Activated CD4-positive, alpha-beta T cell treated with anti-CD3 and anti-CD28 coated beads, Interleukin-2, amount 10 ng/mL, durations not matched to agents 24 days and 14 days (primary cell): ENCODE data around the gene SLC31A2. TPM values are rescaled to one million over a fixed set of nuclear protein-coding genes. Genes with fewer than 3 reads are reported as not detected.
"Not testable (repeated sequence)": the region's sequence is repeated elsewhere in the genome, so short reads cannot be mapped to it uniquely, and the experiment has no call there.

Experiments
- DNase-seq: peaks from one replicate; pipeline ENCODE4 v3.0.0; 2022
- H3K27ac Mint-ChIP-seq: one replicate; pipeline ENCODE4 v1.8.0; 2022; ENCODE audit warnings: mild to moderate bottlenecking, mixed read lengths
- H3K27me3 Mint-ChIP-seq: one replicate; pipeline ENCODE4 v1.8.0; 2022; ENCODE audit warnings: mixed read lengths
- H3K36me3 Mint-ChIP-seq: one replicate; pipeline ENCODE4 v1.8.0; 2022; ENCODE audit warnings: low read depth, mild to moderate bottlenecking, mixed read lengths
- H3K4me1 Mint-ChIP-seq: one replicate; pipeline ENCODE4 v1.8.0; 2021; ENCODE audit warnings: mixed read lengths
- H3K4me3 Mint-ChIP-seq: one replicate; pipeline ENCODE4 v1.8.0; 2022; ENCODE audit warnings: mild to moderate bottlenecking, moderate library complexity, mixed read lengths
- H3K9me3 Mint-ChIP-seq: one replicate; pipeline ENCODE4 v1.8.0; 2021; ENCODE audit warnings: mixed read lengths
- intact Hi-C: fragments of 100-400 bp; cut with micrococcal nuclease; formaldehyde crosslinking; loops from one replicate; pipeline ENCODE4 v1.15.1; 2023
- total RNA-seq: library from RNA; stranded (reverse); gene quantifications from 2 replicates; pipeline ENCODE4 v1.2.3, GENCODE V29; 2022

The SLC31A2 gene, protein sequence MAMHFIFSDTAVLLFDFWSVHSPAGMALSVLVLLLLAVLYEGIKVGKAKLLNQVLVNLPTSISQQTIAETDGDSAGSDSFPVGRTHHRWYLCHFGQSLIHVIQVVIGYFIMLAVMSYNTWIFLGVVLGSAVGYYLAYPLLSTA
- total RNA-seq = 4.5 and 5.3 TPM in 2 replicates

DNA sequence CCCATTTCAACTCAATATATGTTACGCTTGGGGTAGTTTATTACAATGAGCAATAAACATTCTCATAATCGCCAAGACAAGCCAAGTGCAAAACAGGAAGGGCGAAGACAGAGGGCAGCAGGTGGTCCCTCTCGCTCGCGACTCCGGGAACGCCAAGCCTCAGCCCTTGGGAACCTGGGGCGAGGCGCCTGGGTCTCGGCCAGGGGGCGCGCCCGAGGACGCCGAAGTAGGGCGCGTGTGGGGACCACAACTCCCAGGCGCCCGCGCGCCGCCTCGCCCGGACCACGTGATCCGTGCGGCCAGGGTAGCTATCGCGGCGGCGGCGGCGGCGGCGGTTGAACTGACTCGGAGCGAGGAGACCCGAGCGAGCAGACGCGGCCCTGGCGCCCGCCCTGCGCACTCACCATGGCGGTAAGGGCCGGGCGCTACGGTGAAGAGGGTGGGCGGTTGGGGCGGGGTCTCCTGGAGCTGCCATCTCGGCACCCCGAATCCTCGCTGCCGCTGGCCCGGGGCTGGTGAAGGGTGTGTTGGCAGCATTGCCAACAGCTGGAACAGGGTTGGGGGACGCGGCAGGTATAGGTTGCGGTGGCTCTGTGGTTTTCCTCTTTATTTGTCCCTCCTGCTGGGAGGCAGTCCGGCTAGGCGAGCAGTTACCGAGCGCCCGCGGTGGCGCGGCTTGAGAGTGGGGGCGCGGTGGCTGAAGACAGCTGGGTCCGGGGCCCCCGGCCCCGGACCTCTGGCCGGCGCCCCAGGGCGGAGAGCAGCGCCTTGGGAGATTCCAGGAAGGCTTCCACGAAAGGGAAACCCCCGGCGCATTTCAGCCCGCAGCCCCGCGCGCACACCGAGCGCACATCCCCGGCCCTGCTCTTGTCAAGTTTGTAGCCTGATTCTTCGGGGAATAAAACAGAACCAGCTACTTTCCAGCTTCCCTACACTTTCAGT lies at the start of gene SLC31A2:
SLC31A2 (plus strand) TSS at position 338 of the 942 bp plus-strand sequence; CDS start at position 406, 68 bp downstream.
- Mint-ChIP-seq H3K27me3 (peaks cover 2% of the 10 kb centered on the region), H3K4me3 (peak within 1 kb of the TSS; percentile 84), H3K9me3 (no peaks in the 10 kb centered on the region), H3K4me1 (peaks cover 28% of the 10 kb centered on the region), H3K27ac (peak within 1 kb of the TSS; percentile 80), H3K36me3 (no peaks in the 10 kb centered on the region)
- peak; percentile 97 for DNase-seq
- intact Hi-C loops = loop anchor here (1.0 to 10.0 kb wide), 5 partner anchors 124 to 666 kb away; partner anchors contain the start of genes ALAD, C9orf43, CDC26 and KIAA1958

DNA sequence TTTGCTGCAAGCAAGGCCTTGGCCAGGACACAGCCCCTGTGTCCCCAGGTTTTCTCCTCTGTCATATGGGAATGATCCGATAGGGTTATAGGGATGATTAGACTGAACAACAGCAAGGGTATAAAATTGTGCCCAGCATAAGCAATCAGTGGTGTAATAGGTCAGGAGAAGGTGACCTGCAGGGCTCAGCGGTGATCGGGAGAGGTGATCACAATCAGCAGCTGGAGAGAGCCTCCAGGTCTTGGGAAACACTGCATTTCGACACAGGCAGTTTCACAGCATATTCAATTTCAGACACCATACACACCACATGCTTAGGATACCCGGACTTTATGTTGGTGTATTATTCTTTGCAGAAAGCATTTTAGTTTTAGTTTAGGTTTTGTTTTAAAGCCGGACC lies 45.5 kb upstream of the SLC31A2 start:
- H3K4me1 Mint-ChIP-seq, H3K27me3 Mint-ChIP-seq, DNase-seq, H3K9me3 Mint-ChIP-seq, H3K27ac Mint-ChIP-seq, H3K36me3 Mint-ChIP-seq, intact Hi-C loops, H3K4me3 Mint-ChIP-seq: not testable (repeated sequence)

DNA sequence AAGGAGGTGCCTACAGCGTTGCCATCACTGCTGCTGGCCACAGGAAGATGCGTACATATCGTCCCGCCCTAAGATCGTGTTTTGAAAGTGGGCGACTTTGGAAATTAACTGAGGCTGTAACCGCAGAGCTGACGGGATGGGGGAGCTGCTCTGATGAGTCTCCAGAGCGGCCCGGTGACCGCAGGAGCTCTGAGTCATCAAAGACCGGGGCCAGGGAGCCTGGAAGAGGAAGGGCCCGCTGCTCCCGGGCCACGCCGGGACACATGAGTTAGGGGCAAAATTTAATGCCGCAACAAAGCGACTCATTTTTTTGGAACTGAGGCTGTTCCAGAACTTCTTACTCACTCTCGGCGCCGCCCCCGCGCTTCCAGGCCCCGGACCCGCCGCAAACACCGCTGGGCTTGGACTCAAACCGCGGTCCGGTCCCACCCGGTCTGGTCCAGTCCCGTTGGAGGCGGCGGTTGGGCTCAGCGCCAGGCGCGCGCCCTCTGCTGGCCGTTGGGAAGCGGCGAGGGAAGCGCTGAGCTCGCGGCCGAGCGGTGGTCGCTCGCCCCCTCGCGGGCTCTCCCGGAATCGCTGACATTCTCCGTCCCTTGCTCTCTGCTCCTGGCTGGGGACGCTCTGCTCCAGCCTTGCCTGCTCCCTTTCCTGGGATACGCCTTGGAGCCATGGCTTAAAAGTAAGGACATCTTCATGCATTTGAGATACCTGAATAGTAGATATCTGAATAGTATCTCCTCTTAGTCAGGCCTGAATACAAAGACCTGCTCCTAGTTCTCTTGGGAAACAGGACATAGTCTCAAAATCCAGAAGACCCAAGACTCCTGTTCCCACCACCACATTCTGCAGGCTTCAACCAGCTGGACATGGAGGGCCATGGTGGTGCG lies 39.5 kb upstream of the SLC31A2 start:
- not testable (repeated sequence) for H3K4me1 Mint-ChIP-seq, H3K9me3 Mint-ChIP-seq, H3K27ac Mint-ChIP-seq, H3K4me3 Mint-ChIP-seq, H3K36me3 Mint-ChIP-seq, H3K27me3 Mint-ChIP-seq
- intact Hi-C loops = loop anchor here (5.0 kb wide), 1 partner anchor 189 kb away; no protein-coding TSS in a partner anchor
- peak; percentile 70 for DNase-seq

DNA sequence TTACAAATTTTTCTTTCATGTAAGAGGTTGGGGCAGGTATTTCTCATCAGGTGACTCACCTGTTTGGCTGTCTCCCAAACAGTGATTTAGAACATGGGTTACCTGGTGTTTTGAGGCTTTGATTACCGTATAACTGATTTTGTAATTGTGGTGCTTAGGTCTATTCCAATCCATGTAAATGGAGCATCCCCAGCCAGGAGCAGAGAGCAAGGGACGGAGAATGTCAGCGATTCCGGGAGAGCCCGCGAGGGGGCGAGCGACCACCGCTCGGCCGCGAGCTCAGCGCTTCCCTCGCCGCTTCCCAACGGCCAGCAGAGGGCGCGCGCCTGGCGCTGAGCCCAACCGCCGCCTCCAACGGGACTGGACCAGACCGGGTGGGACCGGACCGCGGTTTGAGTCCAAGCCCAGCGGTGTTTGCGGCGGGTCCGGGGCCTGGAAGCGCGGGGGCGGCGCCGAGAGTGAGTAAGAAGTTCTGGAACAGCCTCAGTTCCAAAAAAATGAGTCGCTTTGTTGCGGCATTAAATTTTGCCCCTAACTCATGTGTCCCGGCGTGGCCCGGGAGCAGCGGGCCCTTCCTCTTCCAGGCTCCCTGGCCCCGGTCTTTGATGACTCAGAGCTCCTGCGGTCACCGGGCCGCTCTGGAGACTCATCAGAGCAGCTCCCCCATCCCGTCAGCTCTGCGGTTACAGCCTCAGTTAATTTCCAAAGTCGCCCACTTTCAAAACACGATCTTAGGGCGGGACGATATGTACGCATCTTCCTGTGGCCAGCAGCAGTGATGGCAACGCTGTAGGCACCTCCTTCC lies 37.9 kb upstream of the SLC31A2 start:
- not testable (repeated sequence) for H3K27me3 Mint-ChIP-seq, H3K36me3 Mint-ChIP-seq, H3K4me3 Mint-ChIP-seq, H3K9me3 Mint-ChIP-seq, H3K4me1 Mint-ChIP-seq, H3K27ac Mint-ChIP-seq
- DNase-seq = peak; percentile 59
- intact Hi-C loops = loop anchor here (5.0 kb wide), 1 partner anchor 191 kb away; no protein-coding TSS in a partner anchor

DNA sequence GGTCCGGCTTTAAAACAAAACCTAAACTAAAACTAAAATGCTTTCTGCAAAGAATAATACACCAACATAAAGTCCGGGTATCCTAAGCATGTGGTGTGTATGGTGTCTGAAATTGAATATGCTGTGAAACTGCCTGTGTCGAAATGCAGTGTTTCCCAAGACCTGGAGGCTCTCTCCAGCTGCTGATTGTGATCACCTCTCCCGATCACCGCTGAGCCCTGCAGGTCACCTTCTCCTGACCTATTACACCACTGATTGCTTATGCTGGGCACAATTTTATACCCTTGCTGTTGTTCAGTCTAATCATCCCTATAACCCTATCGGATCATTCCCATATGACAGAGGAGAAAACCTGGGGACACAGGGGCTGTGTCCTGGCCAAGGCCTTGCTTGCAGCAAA lies 32.0 kb upstream of the SLC31A2 start:
- H3K4me1 Mint-ChIP-seq, H3K4me3 Mint-ChIP-seq, DNase-seq, H3K9me3 Mint-ChIP-seq, H3K27me3 Mint-ChIP-seq, H3K27ac Mint-ChIP-seq, H3K36me3 Mint-ChIP-seq, intact Hi-C loops: not testable (repeated sequence)

DNA sequence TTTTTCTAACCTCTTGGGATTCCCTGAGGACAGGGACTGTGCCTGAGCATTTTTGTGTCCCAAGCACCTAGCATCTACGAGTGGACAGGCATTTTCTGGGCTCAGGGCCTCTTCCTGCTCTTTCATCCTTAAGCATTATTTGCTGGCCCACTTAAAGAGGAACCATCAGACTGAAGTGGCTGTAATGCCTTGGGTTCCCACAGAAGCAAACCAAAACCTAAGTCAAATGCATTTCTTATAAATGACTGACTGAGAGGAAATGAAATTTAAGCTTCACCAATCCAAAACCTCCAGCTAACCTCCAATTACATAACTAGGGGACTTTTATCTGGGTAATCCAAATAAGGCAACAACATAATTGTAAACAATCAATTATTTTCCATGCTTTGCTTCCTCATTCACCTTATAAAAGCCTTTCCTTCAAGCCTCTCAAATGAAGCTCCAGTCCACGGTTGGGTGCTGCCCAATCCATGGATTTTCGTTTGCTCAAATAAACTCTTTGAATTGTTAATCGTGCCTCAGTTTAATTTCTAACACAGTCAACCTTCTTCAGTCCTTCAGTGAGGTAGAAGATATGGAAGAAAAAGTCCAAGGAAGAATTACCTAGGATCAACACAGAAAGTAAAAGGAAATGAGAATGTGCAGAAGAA lies 25.3 kb upstream of the SLC31A2 start:
- intact Hi-C loops = no loop called here
- no peak overlapping the region for H3K4me3 Mint-ChIP-seq

DNA sequence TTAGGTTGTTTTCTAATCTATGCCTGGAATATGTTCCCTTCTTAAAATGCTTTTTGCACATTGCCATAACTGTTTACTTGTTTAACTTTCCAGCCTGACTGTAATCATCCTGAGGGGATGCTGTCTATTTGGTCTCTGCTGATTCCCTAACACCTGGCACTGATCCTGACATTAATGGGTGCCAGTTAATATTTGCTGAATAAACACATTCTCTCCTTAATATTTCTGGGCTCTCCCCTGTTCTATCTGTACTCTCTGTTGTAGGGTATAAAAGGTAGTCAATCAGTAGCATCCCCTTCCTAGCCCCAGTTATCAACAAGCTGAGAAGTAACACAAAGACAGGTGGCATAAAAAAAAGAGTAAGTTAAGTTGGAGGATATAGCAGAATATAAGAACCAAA lies 21.3 kb upstream of the SLC31A2 start:
- DNase-seq = no peak
- H3K4me3 Mint-ChIP-seq = no peak overlapping the region
- no peaks in the 10 kb centered on the region for H3K36me3 Mint-ChIP-seq
- H3K27me3 Mint-ChIP-seq = peaks cover 17% of the 10 kb centered on the region
- intact Hi-C loops = no loop called here
- H3K27ac Mint-ChIP-seq = no peak overlapping the region
- peaks cover 2% of the 10 kb centered on the region for H3K4me1 Mint-ChIP-seq
- H3K9me3 Mint-ChIP-seq = no peaks in the 10 kb centered on the region

More for the DNA sequence above, 25.3 kb upstream of the SLC31A2 start:
- Mint-ChIP-seq H3K27ac (no peak overlapping the region), H3K27me3 (peaks cover 12% of the 10 kb centered on the region), H3K9me3 (no peaks in the 10 kb centered on the region), H3K4me1 (peaks cover 2% of the 10 kb centered on the region), H3K36me3 (no peaks in the 10 kb centered on the region)
- no peak for DNase-seq

DNA sequence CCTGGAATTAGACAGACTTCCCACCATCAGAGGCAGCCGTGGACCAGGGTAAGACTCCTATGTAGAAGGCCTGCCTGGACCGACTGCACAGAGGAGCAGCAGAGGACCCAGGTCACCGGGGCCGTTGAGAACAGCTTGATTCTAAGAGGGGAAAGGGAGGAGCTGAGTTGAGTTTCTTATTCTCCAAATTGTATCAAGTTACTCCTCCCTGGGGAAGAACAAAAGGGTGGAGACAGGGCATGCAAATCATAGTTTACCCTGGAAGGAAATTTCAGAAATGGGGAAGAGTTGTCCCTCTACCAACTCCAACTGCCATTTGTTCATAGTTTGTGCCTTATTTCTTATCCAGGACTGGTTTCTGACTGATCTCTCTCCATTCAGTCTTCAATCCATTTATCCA lies 20.9 kb upstream of the SLC31A2 start:
- intact Hi-C loops = no loop called here
- peaks cover 2% of the 10 kb centered on the region for H3K4me1 Mint-ChIP-seq
- DNase-seq = no peak
- no peak overlapping the region for H3K27ac Mint-ChIP-seq
- no peaks in the 10 kb centered on the region for H3K9me3 Mint-ChIP-seq
- H3K4me3 Mint-ChIP-seq = no peak overlapping the region
- H3K27me3 Mint-ChIP-seq = peaks cover 17% of the 10 kb centered on the region
- no peaks in the 10 kb centered on the region for H3K36me3 Mint-ChIP-seq

DNA sequence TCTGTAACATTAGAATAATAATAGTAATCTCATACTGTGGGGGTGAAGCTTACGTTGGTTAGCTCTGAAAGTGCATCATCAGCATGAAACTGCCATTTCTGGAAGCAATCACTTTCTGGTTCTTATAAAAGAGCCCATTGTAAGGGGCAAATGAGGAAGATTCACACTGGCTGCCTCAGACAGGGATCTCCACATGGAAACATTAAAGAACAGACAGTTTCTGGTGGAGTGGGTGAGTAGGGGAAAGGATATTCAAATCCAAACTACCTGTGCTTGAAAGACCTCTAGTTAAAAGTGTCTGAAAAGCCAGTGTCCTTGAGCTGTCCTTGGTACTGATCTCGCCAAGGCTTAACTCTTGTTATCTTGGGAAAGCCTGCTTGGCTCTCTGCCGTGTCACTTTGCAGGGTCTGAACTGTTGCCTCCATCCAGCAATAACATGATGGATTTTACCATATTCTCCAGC lies 19.1 kb upstream of the SLC31A2 start:
- Mint-ChIP-seq H3K4me3 (no peak overlapping the region), H3K4me1 (no peaks in the 10 kb centered on the region), H3K27ac (no peak overlapping the region), H3K27me3 (peaks cover 17% of the 10 kb centered on the region), H3K36me3 (no peaks in the 10 kb centered on the region), H3K9me3 (no peaks in the 10 kb centered on the region)
- intact Hi-C loops = no loop called here
- peak; percentile 66 for DNase-seq

DNA sequence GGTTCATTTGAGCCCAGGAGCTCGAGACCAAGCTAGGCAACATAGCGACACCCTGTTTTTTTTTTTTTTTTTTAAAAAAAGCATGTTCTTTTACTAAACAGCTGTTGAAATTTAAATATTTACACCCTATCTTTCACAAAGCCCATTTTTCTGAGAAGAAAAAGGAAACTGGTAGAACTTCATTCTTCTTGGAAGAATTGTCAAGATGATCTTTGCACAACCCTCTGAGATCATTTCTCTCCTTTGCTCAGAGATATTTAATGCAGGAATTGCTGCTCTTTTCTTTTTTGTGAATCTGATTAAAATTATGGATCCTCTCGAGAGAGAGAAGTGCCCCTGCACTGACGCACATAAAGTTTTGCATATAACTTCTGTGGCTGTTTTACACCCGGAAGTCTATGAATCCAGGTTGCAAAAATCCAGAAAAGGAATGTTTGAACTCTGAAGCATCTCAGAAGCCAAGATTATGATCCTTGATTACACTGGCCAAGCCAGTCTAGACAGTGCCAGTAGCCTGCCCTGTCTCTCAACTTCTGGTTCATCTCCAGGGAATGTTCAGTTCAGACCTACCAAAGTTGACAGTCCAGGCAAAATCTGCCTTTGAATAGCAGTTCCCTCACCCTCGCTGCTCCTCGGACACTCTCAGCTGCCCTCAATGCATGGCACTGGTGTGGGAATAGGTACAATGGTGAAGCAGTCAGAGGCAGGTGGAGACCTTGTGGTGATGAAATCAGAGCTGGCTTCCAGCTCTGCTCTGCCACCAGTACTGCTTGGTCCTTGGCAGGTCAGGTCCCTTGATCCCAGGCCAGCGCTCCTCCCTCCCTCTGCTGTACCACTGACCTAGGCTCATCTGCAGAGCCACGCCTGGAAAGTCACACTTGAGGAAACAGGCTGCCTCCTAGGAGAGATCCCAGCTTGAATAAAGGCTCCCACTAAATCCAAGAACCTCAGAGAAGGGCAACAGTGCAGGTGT lies 13.3 kb upstream of the SLC31A2 start:
- intact Hi-C loops = no loop called here
- peaks cover 4% of the 10 kb centered on the region for H3K9me3 Mint-ChIP-seq
- H3K4me3 Mint-ChIP-seq = no peak overlapping the region
- peaks cover 8% of the 10 kb centered on the region for H3K27me3 Mint-ChIP-seq
- H3K36me3 Mint-ChIP-seq = no peaks in the 10 kb centered on the region
- no peak for DNase-seq
- H3K4me1 Mint-ChIP-seq = peaks cover 1% of the 10 kb centered on the region
- no peak overlapping the region for H3K27ac Mint-ChIP-seq

DNA sequence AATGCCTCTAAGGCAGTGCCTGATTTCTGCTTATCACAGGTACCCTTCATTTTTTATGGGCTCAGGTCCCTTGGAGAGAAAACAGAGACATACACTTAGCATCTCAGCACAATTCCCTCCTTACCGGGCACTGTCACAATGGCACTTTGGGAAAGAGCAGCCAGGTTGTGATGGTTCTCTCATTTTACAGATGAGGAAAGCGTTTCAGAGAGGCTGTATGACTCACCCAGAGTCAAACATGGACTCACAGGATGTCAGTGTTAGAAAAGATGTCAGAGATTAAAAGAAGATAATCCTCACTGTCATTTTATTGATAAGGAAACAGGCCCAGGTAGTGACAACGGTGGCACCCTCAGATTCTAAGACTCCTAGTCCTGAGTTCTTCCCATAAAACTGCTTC lies 12.0 kb upstream of the SLC31A2 start:
- Mint-ChIP-seq H3K4me1 (peaks cover 1% of the 10 kb centered on the region), H3K27me3 (peaks cover 11% of the 10 kb centered on the region), H3K9me3 (peaks cover 4% of the 10 kb centered on the region), H3K27ac (no peak overlapping the region), H3K36me3 (no peaks in the 10 kb centered on the region), H3K4me3 (no peak overlapping the region)
- DNase-seq = no peak
- intact Hi-C loops = no loop called here
